DND-41 (cell line): ENCODE measurements around the gene TRNP1.

ENCODE experiments used
- ATAC-seq: fragments of 200-7000 bp; cut with Tn5 transposase; 3 replicates; pipeline ENCODE4 v1.9.1; 2021; ENCODE audit warnings: low read depth; ENCODE audit not compliant: insufficient read depth
- DNase-seq: peaks from one replicate; pipeline ENCODE4 v3.0.0-alpha.2; 2020
- H2AFZ ChIP-seq: 2 replicates; pipeline ENCODE4 v1.6.0; 2012; ENCODE audit warnings: low read depth, low read length
- H3K27ac ChIP-seq: 2 replicates; pipeline ENCODE4 v1.5.1; 2012; ENCODE audit warnings: low read length, inconsistent platforms
- H3K27me3 ChIP-seq: fragments of 200-600 bp; sonication (generic); 2 replicates; pipeline ENCODE4 v1.6.0; 2012; ENCODE audit warnings: low read length, mild to moderate bottlenecking, inconsistent platforms; ENCODE audit not compliant: insufficient read depth, poor library complexity
- H3K36me3 ChIP-seq: 2 replicates; pipeline ENCODE4 v1.5.1; 2012; ENCODE audit warnings: low read length, inconsistent platforms; ENCODE audit not compliant: insufficient read depth
- H3K4me1 ChIP-seq: 2 replicates; pipeline ENCODE4 v1.5.1; 2012; ENCODE audit warnings: mild to moderate bottlenecking, low read length; ENCODE audit not compliant: insufficient read depth
- H3K4me2 ChIP-seq: 2 replicates; pipeline ENCODE4 v1.6.0; 2012; ENCODE audit warnings: mild to moderate bottlenecking, moderate library complexity, low read length, inconsistent platforms; ENCODE audit not compliant: insufficient read depth
- H3K4me3 ChIP-seq, 2 experiments: fragments of 200-600 bp in 1 of 2; shearing (Covaris generic) in 1 of 2; 2 replicates each; pipeline ENCODE4 v1.5.1; 2012 to 2016; ENCODE audit warnings: inconsistent platforms in 2 of 2, low read length in 2 of 2, mild to moderate bottlenecking in 2 of 2, low read depth in 1 of 2, moderate library complexity in 1 of 2
- H3K79me2 ChIP-seq: 2 replicates; pipeline ENCODE4 v1.6.0; 2012; ENCODE audit warnings: low read length, inconsistent platforms; ENCODE audit not compliant: insufficient read depth
- H3K9ac ChIP-seq: 2 replicates; pipeline ENCODE4 v1.6.0; 2012; ENCODE audit warnings: low read depth, mild to moderate bottlenecking, inconsistent platforms, low read length, moderate library complexity
- H3K9me3 ChIP-seq: 2 replicates; pipeline ENCODE4 v1.5.1; 2012; ENCODE audit warnings: low read length, moderate library complexity, mild to moderate bottlenecking, inconsistent platforms; ENCODE audit not compliant: insufficient read depth, severe bottlenecking
- H4K20me1 ChIP-seq: 2 replicates; pipeline ENCODE4 v1.6.0; 2012; ENCODE audit warnings: low read length; ENCODE audit not compliant: insufficient read depth
- CTCF ChIP-seq: IDR thresholded peaks from 2 replicates; pipeline ENCODE4 v1.5.1; 2012; ENCODE audit warnings: borderline replicate concordance, low read length, moderate library complexity, mild to moderate bottlenecking; ENCODE audit not compliant: poor library complexity, severe bottlenecking; ENCODE audit errors: extremely low read depth
- EZH2 ChIP-seq: IDR thresholded peaks from 3 replicates; pipeline ENCODE4 v1.6.1; 2012; ENCODE audit warnings: borderline replicate concordance, low read depth, mild to moderate bottlenecking, moderate library complexity, low read length, inconsistent platforms; ENCODE audit not compliant: severe bottlenecking

The TRNP1 gene

GRCh38 chr1:26953374-26953773, 40.1 kb upstream of the TRNP1 start:
- H3K9me3 ChIP-seq, result no peaks in the 10 kb centered on the region
- H3K27me3 ChIP-seq, result no peaks in the 10 kb centered on the region
- H3K9ac ChIP-seq, result no peak overlapping the region
- no peaks in the 10 kb centered on the region for H3K4me1 ChIP-seq
- H3K27ac ChIP-seq, result no peak overlapping the region
- ATAC-seq (no peak), DNase-seq (no peak)
- TF ChIP-seq EZH2, result no peak
- no peak for TF ChIP-seq CTCF
- H3K36me3 ChIP-seq, result no peaks in the 10 kb centered on the region
- H3K4me2 ChIP-seq, result no peak overlapping the region
- H3K79me2 ChIP-seq, result no peaks in the 10 kb centered on the region
- no peak overlapping the region for H2AFZ ChIP-seq
- no peaks in the 10 kb centered on the region; the same call in 1 of the 2 replicates for H4K20me1 ChIP-seq
- H3K4me3 ChIP-seq, result no peak overlapping the region

- Histone ChIP-seq H3K27ac (no peak overlapping the region), H2AFZ (no peak overlapping the region), H3K79me2 (no peaks in the 10 kb centered on the region), H3K4me2 (no peak overlapping the region), H3K9ac (no peak overlapping the region), H3K9me3 (no peaks in the 10 kb centered on the region), H3K4me1 (no peaks in the 10 kb centered on the region), H3K27me3 (no peaks in the 10 kb centered on the region), H3K4me3 (no peak overlapping the region), H4K20me1 (no peaks in the 10 kb centered on the region), H3K36me3 (no peaks in the 10 kb centered on the region)
- no peak for DNase-seq
- TF ChIP-seq CTCF, result no peak
- no peak for TF ChIP-seq EZH2
- ATAC-seq, result no peak
Observed at GRCh38 chr1:26956321-26956720, 37.2 kb upstream of the TRNP1 start.

- Histone ChIP-seq H2AFZ (no peak overlapping the region), H3K36me3 (no peaks in the 10 kb centered on the region), H3K4me2 (no peak overlapping the region), H3K79me2 (no peaks in the 10 kb centered on the region), H3K9me3 (no peaks in the 10 kb centered on the region), H3K27me3 (no peaks in the 10 kb centered on the region), H4K20me1 (no peaks in the 10 kb centered on the region), H3K4me3 (no peak overlapping the region), H3K9ac (no peak overlapping the region), H3K27ac (no peak overlapping the region), H3K4me1 (no peaks in the 10 kb centered on the region)
- TF ChIP-seq EZH2 (no peak), CTCF (no peak)
- DNase-seq (no peak), ATAC-seq (no peak)
Observed at GRCh38 chr1:26957306-26957705, 36.2 kb upstream of the TRNP1 start.

- no peak for ATAC-seq
- H3K9ac ChIP-seq, result no peak overlapping the region
- no peak overlapping the region for H3K4me3 ChIP-seq
Observed at GRCh38 chr1:26959270-26959669, 34.2 kb upstream of the TRNP1 start.

More at GRCh38 chr1:26959270-26959669, 34.2 kb upstream of the TRNP1 start:
- Histone ChIP-seq H3K4me2 (no peak overlapping the region), H3K79me2 (no peaks in the 10 kb centered on the region), H2AFZ (no peak overlapping the region), H3K27ac (no peak overlapping the region), H3K27me3 (no peaks in the 10 kb centered on the region), H3K36me3 (no peaks in the 10 kb centered on the region), H3K9me3 (no peaks in the 10 kb centered on the region), H3K4me1 (no peaks in the 10 kb centered on the region), H4K20me1 (no peaks in the 10 kb centered on the region)
- TF ChIP-seq EZH2 (no peak), CTCF (no peak)
- no peak for DNase-seq
